Measurements from ENCODE around the gene SUGCT. TPM values are rescaled to one million over a fixed set of nuclear protein-coding genes. Genes with fewer than 3 reads are reported as not detected.

SUGCT gene
- total RNA-seq, 3 donors from 2014 or later = 2.3 to 4.5 (median 4.0) TPM

GRCh38 chr7:40795607-40796006 lies 660.8 kb downstream of the SUGCT start:
- Histone ChIP-seq H3K27ac (no peak overlapping the region), H3K27me3 (no peaks in the 10 kb centered on the region), H3K36me3 (no peaks in the 10 kb centered on the region), H3K4me3 (no peak overlapping the region), H3K9me3 (no peaks in the 10 kb centered on the region), H3K4me1 (no peaks in the 10 kb centered on the region)
- no peak for DNase-seq (ENCODE audit: low spot score in 2 of 2)
- no peak for TF ChIP-seq POLR2A (IDR thresholded peaks at IDR 0.05)
- no peak for TF ChIP-seq CTCF (IDR thresholded peaks at IDR 0.05)
- TF ChIP-seq POLR2AphosphoS5 (IDR thresholded peaks at IDR 0.05) = no peak
- intact Hi-C loops (cut with DNase I; ENCODE audit: low total_unique reads) = no loop called here

- intact Hi-C loops (cut with DNase I; ENCODE audit: low total_unique reads) = no loop called here
Measured at GRCh38 chr7:40796723-40797122, 661.9 kb downstream of the SUGCT start.

GRCh38 chr7:40798613-40799012 lies 663.8 kb downstream of the SUGCT start:
- Histone ChIP-seq H3K27ac (no peak overlapping the region), H3K4me1 (no peaks in the 10 kb centered on the region)

More at GRCh38 chr7:40796723-40797122, 661.9 kb downstream of the SUGCT start:
- Histone ChIP-seq H3K9me3 (no peaks in the 10 kb centered on the region), H3K36me3 (no peaks in the 10 kb centered on the region), H3K4me3 (no peak overlapping the region), H3K4me1 (no peaks in the 10 kb centered on the region), H3K27me3 (no peaks in the 10 kb centered on the region), H3K27ac (no peak overlapping the region)
- no peak for TF ChIP-seq POLR2A (IDR thresholded peaks at IDR 0.05)
- no peak for TF ChIP-seq CTCF (IDR thresholded peaks at IDR 0.05)
- TF ChIP-seq POLR2AphosphoS5 (IDR thresholded peaks at IDR 0.05) = no peak
- no peak for DNase-seq (ENCODE audit: low spot score in 2 of 2)

GRCh38 chr7:40799493-40800403 lies 664.9 kb downstream of the SUGCT start:
- H3K9me3 ChIP-seq = no peaks in the 10 kb centered on the region
- no peak overlapping the region for H3K4me3 ChIP-seq
- no peak for DNase-seq (ENCODE audit: low spot score in 2 of 2)
- TF ChIP-seq POLR2AphosphoS5 (IDR thresholded peaks at IDR 0.05) (no peak), CTCF (IDR thresholded peaks at IDR 0.05) (no peak), POLR2A (IDR thresholded peaks at IDR 0.05) (no peak)
- H3K27ac ChIP-seq = no peak overlapping the region
- no peaks in the 10 kb centered on the region for H3K36me3 ChIP-seq
- intact Hi-C loops (cut with DNase I; ENCODE audit: low total_unique reads) = no loop called here
- H3K4me1 ChIP-seq = no peaks in the 10 kb centered on the region
- H3K27me3 ChIP-seq = no peaks in the 10 kb centered on the region

More at GRCh38 chr7:40798613-40799012, 663.8 kb downstream of the SUGCT start:
- intact Hi-C loops (cut with DNase I; ENCODE audit: low total_unique reads) = no loop called here
- no peaks in the 10 kb centered on the region for H3K27me3 ChIP-seq
- TF ChIP-seq CTCF (IDR thresholded peaks at IDR 0.05) (no peak), POLR2AphosphoS5 (IDR thresholded peaks at IDR 0.05) (no peak), POLR2A (IDR thresholded peaks at IDR 0.05) (no peak)
- H3K4me3 ChIP-seq = no peak overlapping the region
- DNase-seq (ENCODE audit: low spot score in 2 of 2) = no peak
- no peaks in the 10 kb centered on the region for H3K9me3 ChIP-seq
- no peaks in the 10 kb centered on the region for H3K36me3 ChIP-seq

- Histone ChIP-seq H3K36me3 (no peaks in the 10 kb centered on the region), H3K4me3 (no peak overlapping the region), H3K27ac (no peak overlapping the region), H3K27me3 (no peaks in the 10 kb centered on the region), H3K9me3 (no peaks in the 10 kb centered on the region), H3K4me1 (no peaks in the 10 kb centered on the region)
- TF ChIP-seq POLR2AphosphoS5 (IDR thresholded peaks at IDR 0.05) (no peak), POLR2A (IDR thresholded peaks at IDR 0.05) (no peak), CTCF (IDR thresholded peaks at IDR 0.05) (no peak)
- intact Hi-C loops (cut with DNase I; ENCODE audit: low total_unique reads) = no loop called here
- no peak for DNase-seq (ENCODE audit: low spot score in 2 of 2)
Measured at GRCh38 chr7:40800771-40801170, 666.0 kb downstream of the SUGCT start.
